ENCODE data around the gene GRK7. TPM values are rescaled to one million over a fixed set of nuclear protein-coding genes. Genes with fewer than 3 reads are reported as not detected.
A peak's percentile ranks its signal among the peaks of the same experiment; 100 is the strongest.

GRK7 gene
- total RNA-seq, 1 experiment from 2014 or later: not detected

DNA sequence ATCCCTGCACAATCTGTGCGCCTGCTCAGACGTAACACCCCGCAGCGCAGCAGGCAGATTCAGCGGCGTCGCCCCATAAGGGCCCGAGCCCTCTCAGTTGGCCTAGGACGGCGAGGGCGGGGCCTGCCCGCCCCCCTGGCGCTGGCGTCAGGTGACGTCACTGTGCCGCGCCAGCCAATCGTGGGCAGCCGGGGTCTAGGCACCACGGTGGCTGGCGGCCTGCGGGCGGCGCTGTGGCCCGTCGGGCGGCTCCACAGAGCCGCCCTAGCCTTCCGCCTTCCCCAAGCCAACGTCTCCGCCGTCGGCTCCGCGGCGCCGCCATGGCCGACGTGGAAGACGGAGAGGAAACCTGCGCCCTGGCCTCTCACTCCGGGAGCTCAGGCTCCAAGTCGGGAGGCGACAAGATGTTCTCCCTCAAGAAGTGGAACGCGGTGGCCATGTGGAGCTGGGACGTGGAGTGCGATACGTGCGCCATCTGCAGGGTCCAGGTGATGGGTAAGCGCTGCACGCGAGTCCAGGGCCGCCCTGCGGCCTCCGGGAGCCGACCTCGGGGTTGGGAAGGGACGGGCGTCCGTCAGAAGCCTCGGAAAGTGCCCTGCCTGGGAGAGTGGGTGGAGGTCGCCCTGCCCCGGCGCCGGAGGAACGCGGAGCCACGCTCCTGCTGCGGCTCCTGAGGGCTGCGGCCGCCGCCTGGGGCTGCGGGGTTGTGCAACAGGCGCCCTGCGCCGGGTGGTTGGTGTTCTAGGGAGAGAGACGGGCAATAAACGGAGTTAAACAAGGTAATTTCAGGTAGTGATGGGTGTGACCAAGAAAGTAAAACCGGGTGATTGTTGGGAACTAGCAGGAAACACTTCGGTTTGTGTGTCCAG is 25.0 kb upstream of the GRK7 start, which contains the start of gene RNF7:
RNF7 (plus strand) TSS at position 277 of the 869 bp plus-strand sequence; CDS start at position 321, 44 bp downstream.
- peak within 1 kb of the TSS; percentile 92 to 99 (median 95) for H3K27ac Mint-ChIP-seq
- Histone ChIP-seq H2BK12ac (ENCODE audit: insufficient read length, low read depth, low read length) (no peak within 1 kb of the TSS), H2BK120ac (ENCODE audit: low read depth, low read length, poor library complexity, severe bottlenecking) (no peak within 1 kb of the TSS), H4K8ac (replicated peaks; ENCODE audit: insufficient read length, low read depth, low read length) (no peak within 1 kb of the TSS), H2AK5ac (ENCODE audit: insufficient read length, low read length) (no peak within 1 kb of the TSS), H4K20me1 (ENCODE audit: control insufficient read depth, insufficient read depth, insufficient read length) (no peaks in the 10 kb centered on the region), H4K91ac (ENCODE audit: insufficient read length, low read depth, low read length) (peak within 1 kb of the TSS; percentile 43), H3K9me3 (ENCODE audit: control insufficient read depth, low read depth, low read length) (no peaks in the 10 kb centered on the region), H2BK5ac (ENCODE audit: insufficient read length, low read length) (no peak within 1 kb of the TSS), H3K14ac (ENCODE audit: insufficient read depth, low read length) (peak within 1 kb of the TSS; percentile 97), H3K4ac (ENCODE audit: low read depth, low read length) (no peak within 1 kb of the TSS; the same call in 1 of the 2 replicates), H3K23ac (ENCODE audit: insufficient read length, low read depth, low read length) (no peak within 1 kb of the TSS), H3K18ac (ENCODE audit: insufficient read length, low read depth, low read length) (peak within 1 kb of the TSS; percentile 91), H3K79me2 (ENCODE audit: insufficient read depth, low read length) (peaks cover 25% of the 10 kb centered on the region), H3K23me2 (ENCODE audit: insufficient read length, low read depth, low read length, poor library complexity, severe bottlenecking) (peaks cover 6% of the 10 kb centered on the region), H3K9ac (ENCODE audit: extremely low read depth, insufficient read length, low read length) (peak within 1 kb of the TSS; percentile 97), H3K27ac (ENCODE audit: insufficient read length, low read depth, low read length) (peak within 1 kb of the TSS; percentile 3), H3T11ph (ENCODE audit: low read length) (no peak within 1 kb of the TSS), H2AFZ (ENCODE audit: low read length) (peak within 1 kb of the TSS; percentile 85), H3K27me3 (ENCODE audit: insufficient read depth, low read length) (no peaks in the 10 kb centered on the region), H3K56ac (ENCODE audit: insufficient read length, low read depth, low read length) (no peak within 1 kb of the TSS), H3K4me2 (ENCODE audit: insufficient read depth, insufficient read length, low read length) (peak within 1 kb of the TSS; percentile 77), H2BK20ac (ENCODE audit: low read depth, low read length, poor library complexity, severe bottlenecking) (no peak within 1 kb of the TSS), H3K4me1 (ENCODE audit: insufficient read depth, low read length) (no peaks in the 10 kb centered on the region; the same call in 1 of the 2 replicates), H2BK15ac (ENCODE audit: low read depth, low read length) (no peak within 1 kb of the TSS), H4K5ac (ENCODE audit: insufficient read length, low read depth, low read length) (no peak within 1 kb of the TSS), H3K79me1 (ENCODE audit: insufficient read depth, low read depth, low read length, poor library complexity, severe bottlenecking) (no peaks in the 10 kb centered on the region)
- H3K9me3 Mint-ChIP-seq: no peaks in the 10 kb centered on the region
- peaks cover 5 to 12% (median 9%) of the 10 kb centered on the region in 3 experiments; a peak in 5 of 7 replicates for H3K36me3 Mint-ChIP-seq (ENCODE audit: insufficient read depth in 1 of 3, low read depth in 3 of 3)
- DNase-seq: peak; percentile 96
- peak within 1 kb of the TSS; percentile 86 to 98 for H3K4me3 Mint-ChIP-seq
- no CpG with 5 or more reads among the region's 81 CpGs for WGBS (ENCODE audit: extremely low coverage, insufficient read length, low lambda C conversion rate)
- H3K27me3 Mint-ChIP-seq (ENCODE audit: low read depth): no peaks in the 10 kb centered on the region
- H3K4me1 Mint-ChIP-seq: peaks cover 15 to 24% of the 10 kb centered on the region in 2 experiments
- TF ChIP-seq, protein P1, sequence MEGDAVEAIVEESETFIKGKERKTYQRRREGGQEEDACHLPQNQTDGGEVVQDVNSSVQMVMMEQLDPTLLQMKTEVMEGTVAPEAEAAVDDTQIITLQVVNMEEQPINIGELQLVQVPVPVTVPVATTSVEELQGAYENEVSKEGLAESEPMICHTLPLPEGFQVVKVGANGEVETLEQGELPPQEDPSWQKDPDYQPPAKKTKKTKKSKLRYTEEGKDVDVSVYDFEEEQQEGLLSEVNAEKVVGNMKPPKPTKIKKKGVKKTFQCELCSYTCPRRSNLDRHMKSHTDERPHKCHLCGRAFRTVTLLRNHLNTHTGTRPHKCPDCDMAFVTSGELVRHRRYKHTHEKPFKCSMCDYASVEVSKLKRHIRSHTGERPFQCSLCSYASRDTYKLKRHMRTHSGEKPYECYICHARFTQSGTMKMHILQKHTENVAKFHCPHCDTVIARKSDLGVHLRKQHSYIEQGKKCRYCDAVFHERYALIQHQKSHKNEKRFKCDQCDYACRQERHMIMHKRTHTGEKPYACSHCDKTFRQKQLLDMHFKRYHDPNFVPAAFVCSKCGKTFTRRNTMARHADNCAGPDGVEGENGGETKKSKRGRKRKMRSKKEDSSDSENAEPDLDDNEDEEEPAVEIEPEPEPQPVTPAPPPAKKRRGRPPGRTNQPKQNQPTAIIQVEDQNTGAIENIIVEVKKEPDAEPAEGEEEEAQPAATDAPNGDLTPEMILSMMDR (conservative IDR thresholded peaks at IDR 0.05): peak; percentile 98
